ENCODE data around the gene WNK1.

Gene WNK1

GRCh38 chr12:749751-750270 is 2.6 kb upstream of the WNK1 start:
- no peak for DNase-seq (ENCODE audit: low read depth)
- no peak for TF ChIP-seq CTCF (IDR thresholded peaks at IDR 0.05; ENCODE audit: low read length, missing control alignments)
- H3K4me3 ChIP-seq (replicated peaks; ENCODE audit: low read depth, low read length) = no peak overlapping the region

GRCh38 chr12:750366-751191 is 1.8 kb upstream of the WNK1 start:
- TF ChIP-seq CTCF (IDR thresholded peaks at IDR 0.05; ENCODE audit: low read length, missing control alignments) = no peak
- DNase-seq (ENCODE audit: low read depth) = no peak

GRCh38 chr12:751192-751998 is 984 bp upstream of the WNK1 start:
- DNase-seq (ENCODE audit: low read depth) = peak; percentile 98
- H3K4me3 ChIP-seq (replicated peaks; ENCODE audit: low read depth, low read length) = peak overlapping the region; percentile 87
- TF ChIP-seq CTCF (IDR thresholded peaks at IDR 0.05; ENCODE audit: low read length, missing control alignments) = peak; percentile 78

More at GRCh38 chr12:750366-751191, 1.8 kb upstream of the WNK1 start:
- peak overlapping the region; percentile 87 for H3K4me3 ChIP-seq (replicated peaks; ENCODE audit: low read depth, low read length)

GRCh38 chr12:752695-753610 is 574 bp downstream of the WNK1 start:
- DNase-seq (ENCODE audit: low read depth) = peak; percentile 49
- H3K4me3 ChIP-seq (replicated peaks; ENCODE audit: low read depth, low read length) = peak overlapping the region; percentile 87
- TF ChIP-seq CTCF (IDR thresholded peaks at IDR 0.05; ENCODE audit: low read length, missing control alignments) = no peak

GRCh38 chr12:753611-754472 is 1.5 kb downstream of the WNK1 start:
- H3K4me3 ChIP-seq (replicated peaks; ENCODE audit: low read depth, low read length) = peak overlapping the region; percentile 87
- TF ChIP-seq CTCF (IDR thresholded peaks at IDR 0.05; ENCODE audit: low read length, missing control alignments) = no peak
- DNase-seq (ENCODE audit: low read depth) = peak; percentile 29
